ENCODE results near the gene ETV6. TPM values are rescaled to one million over a fixed set of nuclear protein-coding genes. Genes with fewer than 3 reads are reported as not detected.

The ETV6 gene
- total RNA-seq, 1 experiment from 2014 or later, result 19.3 TPM

- TF ChIP-seq, protein P1, sequence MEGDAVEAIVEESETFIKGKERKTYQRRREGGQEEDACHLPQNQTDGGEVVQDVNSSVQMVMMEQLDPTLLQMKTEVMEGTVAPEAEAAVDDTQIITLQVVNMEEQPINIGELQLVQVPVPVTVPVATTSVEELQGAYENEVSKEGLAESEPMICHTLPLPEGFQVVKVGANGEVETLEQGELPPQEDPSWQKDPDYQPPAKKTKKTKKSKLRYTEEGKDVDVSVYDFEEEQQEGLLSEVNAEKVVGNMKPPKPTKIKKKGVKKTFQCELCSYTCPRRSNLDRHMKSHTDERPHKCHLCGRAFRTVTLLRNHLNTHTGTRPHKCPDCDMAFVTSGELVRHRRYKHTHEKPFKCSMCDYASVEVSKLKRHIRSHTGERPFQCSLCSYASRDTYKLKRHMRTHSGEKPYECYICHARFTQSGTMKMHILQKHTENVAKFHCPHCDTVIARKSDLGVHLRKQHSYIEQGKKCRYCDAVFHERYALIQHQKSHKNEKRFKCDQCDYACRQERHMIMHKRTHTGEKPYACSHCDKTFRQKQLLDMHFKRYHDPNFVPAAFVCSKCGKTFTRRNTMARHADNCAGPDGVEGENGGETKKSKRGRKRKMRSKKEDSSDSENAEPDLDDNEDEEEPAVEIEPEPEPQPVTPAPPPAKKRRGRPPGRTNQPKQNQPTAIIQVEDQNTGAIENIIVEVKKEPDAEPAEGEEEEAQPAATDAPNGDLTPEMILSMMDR (IDR thresholded peaks at IDR 0.05; ENCODE audit: unreplicated experiment), result no peak
- intact Hi-C loops (cut with micrococcal nuclease), result no loop called here
Observed at GRCh38 chr12:11713202-11713601, 63.7 kb downstream of the ETV6 start.

GRCh38 chr12:11714626-11715025 is 65.2 kb downstream of the ETV6 start:
- no peaks in the 10 kb centered on the region for H3K27me3 Mint-ChIP-seq (ENCODE audit: insufficient read depth, unreplicated experiment)
- POLR2A ChIA-PET, result no interaction called here
- CTCF ChIA-PET, result no interaction called here
- H3K4me1 Mint-ChIP-seq (ENCODE audit: insufficient read depth, unreplicated experiment), result peaks cover 23% of the 10 kb centered on the region
- peaks cover 10% of the 10 kb centered on the region for H3K36me3 Mint-ChIP-seq (ENCODE audit: insufficient read depth, unreplicated experiment)
- no peak for DNase-seq (ENCODE audit: unreplicated experiment)
- BruUV-seq (replicated peaks), result no TSS peak
- H3K4me3 Mint-ChIP-seq (ENCODE audit: unreplicated experiment), result no peak overlapping the region
- no peaks in the 10 kb centered on the region for H3K9me3 Mint-ChIP-seq (ENCODE audit: unreplicated experiment)
- TF ChIP-seq, protein P1 (IDR thresholded peaks at IDR 0.05; ENCODE audit: unreplicated experiment), result no peak
- H3K27ac Mint-ChIP-seq (ENCODE audit: low read depth, unreplicated experiment), result no peak overlapping the region
- intact Hi-C loops (cut with micrococcal nuclease), result no loop called here

More at GRCh38 chr12:11713202-11713601, 63.7 kb downstream of the ETV6 start:
- H3K36me3 Mint-ChIP-seq (ENCODE audit: insufficient read depth, unreplicated experiment), result peaks cover 10% of the 10 kb centered on the region
- no peak overlapping the region for H3K4me3 Mint-ChIP-seq (ENCODE audit: unreplicated experiment)
- ChIA-PET CTCF (interaction anchor here (0.8 to 1.1 kb wide), 2 partner anchors 89 to 942 kb away, joined by 3 read pairs; no protein-coding TSS in a partner anchor), POLR2A (no interaction called here)
- no peaks in the 10 kb centered on the region for H3K9me3 Mint-ChIP-seq (ENCODE audit: unreplicated experiment)
- H3K27ac Mint-ChIP-seq (ENCODE audit: low read depth, unreplicated experiment), result no peak overlapping the region
- peaks cover 15% of the 10 kb centered on the region for H3K4me1 Mint-ChIP-seq (ENCODE audit: insufficient read depth, unreplicated experiment)
- H3K27me3 Mint-ChIP-seq (ENCODE audit: insufficient read depth, unreplicated experiment), result no peaks in the 10 kb centered on the region
- DNase-seq (ENCODE audit: unreplicated experiment), result no peak
- BruUV-seq (replicated peaks), result no TSS peak

DNA sequence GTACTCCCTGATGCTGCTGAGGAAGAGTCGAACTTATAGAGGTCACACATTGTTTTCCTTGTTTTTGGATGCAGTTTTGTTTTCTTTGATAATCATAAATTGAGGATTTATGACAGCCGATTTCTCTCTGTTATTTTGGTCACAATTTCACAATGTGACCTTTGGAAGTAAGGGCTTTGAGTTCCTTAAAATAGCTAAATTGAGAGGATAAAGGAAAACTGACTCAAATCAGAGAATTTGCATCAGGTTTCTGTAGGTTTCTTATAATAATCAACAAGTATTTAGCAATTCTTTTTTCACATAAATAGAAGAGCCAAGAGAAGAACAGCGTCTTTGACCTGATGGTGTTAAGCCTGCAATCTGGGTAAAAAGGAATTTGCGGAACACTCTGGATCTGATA is 66.1 kb downstream of the ETV6 start:
- intact Hi-C loops (cut with micrococcal nuclease), result no loop called here
- Mint-ChIP-seq H3K4me3 (ENCODE audit: unreplicated experiment) (no peak overlapping the region), H3K4me1 (ENCODE audit: insufficient read depth, unreplicated experiment) (peaks cover 26% of the 10 kb centered on the region), H3K36me3 (ENCODE audit: insufficient read depth, unreplicated experiment) (peaks cover 10% of the 10 kb centered on the region), H3K9me3 (ENCODE audit: unreplicated experiment) (no peaks in the 10 kb centered on the region), H3K27ac (ENCODE audit: low read depth, unreplicated experiment) (no peak overlapping the region), H3K27me3 (ENCODE audit: insufficient read depth, unreplicated experiment) (no peaks in the 10 kb centered on the region)
- CTCF ChIA-PET, result interaction anchor here (0.8 to 1.0 kb wide), 2 partner anchors 12 to 45 kb away, joined by 3 read pairs; no protein-coding TSS in a partner anchor
- BruUV-seq (replicated peaks), result no TSS peak
- TF ChIP-seq, protein P1 (IDR thresholded peaks at IDR 0.05; ENCODE audit: unreplicated experiment), result no peak
- POLR2A ChIA-PET, result interaction anchor here (0.9 kb wide), 2 partner anchors 10 to 15 kb away, joined by 4 read pairs; no protein-coding TSS in a partner anchor
- DNase-seq (ENCODE audit: unreplicated experiment), result no peak

DNA sequence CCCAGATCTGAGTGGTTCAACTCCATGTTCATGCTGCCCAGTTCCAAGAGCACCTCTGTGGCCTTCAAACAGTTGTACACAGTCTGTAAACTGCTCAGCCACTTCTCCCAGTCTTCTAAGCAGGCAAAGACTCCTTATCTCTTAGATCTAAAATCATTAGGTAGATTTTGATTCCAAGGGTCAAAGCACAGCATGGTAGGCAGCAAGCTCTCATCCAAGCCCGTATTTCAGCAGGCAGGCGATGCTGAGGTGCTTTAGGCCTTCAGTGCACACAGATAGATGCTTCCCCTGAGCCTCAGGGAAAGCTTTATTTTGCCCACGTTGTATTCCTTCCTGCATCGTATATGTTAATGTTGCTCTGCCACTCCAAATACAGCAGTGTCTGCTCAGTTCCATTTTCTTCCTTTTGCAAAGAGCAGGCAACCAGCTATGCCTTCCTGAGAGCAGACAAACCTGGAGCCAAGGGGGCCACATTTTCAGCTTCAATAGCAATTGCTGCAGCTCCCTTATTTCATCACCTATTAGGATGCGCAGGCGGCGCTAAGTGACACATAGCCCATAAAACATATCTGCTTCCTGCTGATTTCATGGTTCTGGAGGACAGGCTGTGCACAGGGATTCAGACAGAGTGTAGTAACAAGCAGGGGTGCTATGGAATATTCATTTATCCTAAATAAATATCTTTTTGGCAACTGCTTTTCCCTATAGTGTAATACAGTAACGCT is 67.5 kb downstream of the ETV6 start:
- Mint-ChIP-seq H3K27ac (ENCODE audit: low read depth, unreplicated experiment) (no peak overlapping the region), H3K27me3 (ENCODE audit: insufficient read depth, unreplicated experiment) (no peaks in the 10 kb centered on the region)
- intact Hi-C loops (cut with micrococcal nuclease), result no loop called here

More for the DNA sequence above, 67.5 kb downstream of the ETV6 start:
- DNase-seq (ENCODE audit: unreplicated experiment), result peak; percentile 43
- Mint-ChIP-seq H3K36me3 (ENCODE audit: insufficient read depth, unreplicated experiment) (peaks cover 10% of the 10 kb centered on the region), H3K4me1 (ENCODE audit: insufficient read depth, unreplicated experiment) (peaks cover 22% of the 10 kb centered on the region), H3K9me3 (ENCODE audit: unreplicated experiment) (no peaks in the 10 kb centered on the region), H3K4me3 (ENCODE audit: unreplicated experiment) (no peak overlapping the region)
- no TSS peak for BruUV-seq (replicated peaks)
- ChIA-PET POLR2A (interaction anchor here (0.6 kb wide), 1 partner anchor 12 kb away, joined by 3 read pairs; no protein-coding TSS in a partner anchor), CTCF (interaction anchor here (0.6 to 1.1 kb wide), 3 partner anchors 8 to 16 kb away, joined by 3 to 4 read pairs (median 3); no protein-coding TSS in a partner anchor)
- TF ChIP-seq, protein P1 (IDR thresholded peaks at IDR 0.05; ENCODE audit: unreplicated experiment), result no peak

All from MCF 10A (cell line).